ENCODE results near the gene PGM2. TPM values are rescaled to one million over a fixed set of nuclear protein-coding genes. Genes with fewer than 3 reads are reported as not detected.

The PGM2 gene
- total RNA-seq, 2 experiments from 2014 or later: 10.7 to 11.8 TPM

DNA sequence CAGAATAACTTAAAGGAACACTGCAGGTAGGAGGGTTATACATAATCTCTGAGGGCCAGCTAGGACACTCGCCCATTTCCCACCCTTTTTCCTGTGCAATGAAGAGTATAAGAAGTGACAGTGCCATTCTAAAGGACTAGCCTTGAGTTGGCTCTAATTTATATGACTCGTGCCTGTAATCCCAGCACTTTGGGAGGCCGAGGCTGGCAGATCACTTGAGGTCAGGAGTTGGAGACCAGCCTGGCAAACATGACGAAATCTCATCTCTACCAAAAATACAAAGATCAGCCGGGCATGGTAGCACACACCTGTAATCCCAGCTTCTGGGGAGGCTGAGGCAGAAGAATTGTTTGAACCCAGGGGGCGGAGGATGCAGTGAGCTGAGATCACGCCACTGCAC, 68.8 kb downstream of the PGM2 start:
- Histone ChIP-seq H3K27me3 (ENCODE audit: control insufficient read depth in 1 of 2, insufficient read depth in 2 of 2, low read length in 2 of 2) (no peaks in the 10 kb centered on the region), H3K4me3 (ENCODE audit: low read length) (no peak overlapping the region), H3K27ac (ENCODE audit: low read depth in 1 of 2, low read length in 2 of 2) (no peak overlapping the region), H3K36me3 (ENCODE audit: insufficient read depth, low read length) (peaks cover 8% of the 10 kb centered on the region), H3K4me1 (ENCODE audit: insufficient read depth, low read length) (peaks cover 31% of the 10 kb centered on the region), H3K9me3 (ENCODE audit: control insufficient read depth in 1 of 2, insufficient read depth in 1 of 2, low read length in 2 of 2) (no peaks in the 10 kb centered on the region)
- Mint-ChIP-seq H3K4me1 (ENCODE audit: low read depth) (peaks cover 70% of the 10 kb centered on the region), H3K27ac (no peak overlapping the region), H3K4me3 (no peak overlapping the region), H3K9me3 (no peaks in the 10 kb centered on the region), H3K36me3 (ENCODE audit: low read depth) (peaks cover 21% of the 10 kb centered on the region), H3K27me3 (no peaks in the 10 kb centered on the region)
- no peak for DNase-seq
- no peak for ATAC-seq (ENCODE audit: poor library complexity)
- POLR2A ChIA-PET: no interaction called here
- intact Hi-C loops (cut with DNase I, micrococcal nuclease): no loop called here
- CTCF ChIA-PET: no interaction called here
- TF ChIP-seq, protein P1, sequence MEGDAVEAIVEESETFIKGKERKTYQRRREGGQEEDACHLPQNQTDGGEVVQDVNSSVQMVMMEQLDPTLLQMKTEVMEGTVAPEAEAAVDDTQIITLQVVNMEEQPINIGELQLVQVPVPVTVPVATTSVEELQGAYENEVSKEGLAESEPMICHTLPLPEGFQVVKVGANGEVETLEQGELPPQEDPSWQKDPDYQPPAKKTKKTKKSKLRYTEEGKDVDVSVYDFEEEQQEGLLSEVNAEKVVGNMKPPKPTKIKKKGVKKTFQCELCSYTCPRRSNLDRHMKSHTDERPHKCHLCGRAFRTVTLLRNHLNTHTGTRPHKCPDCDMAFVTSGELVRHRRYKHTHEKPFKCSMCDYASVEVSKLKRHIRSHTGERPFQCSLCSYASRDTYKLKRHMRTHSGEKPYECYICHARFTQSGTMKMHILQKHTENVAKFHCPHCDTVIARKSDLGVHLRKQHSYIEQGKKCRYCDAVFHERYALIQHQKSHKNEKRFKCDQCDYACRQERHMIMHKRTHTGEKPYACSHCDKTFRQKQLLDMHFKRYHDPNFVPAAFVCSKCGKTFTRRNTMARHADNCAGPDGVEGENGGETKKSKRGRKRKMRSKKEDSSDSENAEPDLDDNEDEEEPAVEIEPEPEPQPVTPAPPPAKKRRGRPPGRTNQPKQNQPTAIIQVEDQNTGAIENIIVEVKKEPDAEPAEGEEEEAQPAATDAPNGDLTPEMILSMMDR (IDR thresholded peaks at IDR 0.05): no peak

DNA sequence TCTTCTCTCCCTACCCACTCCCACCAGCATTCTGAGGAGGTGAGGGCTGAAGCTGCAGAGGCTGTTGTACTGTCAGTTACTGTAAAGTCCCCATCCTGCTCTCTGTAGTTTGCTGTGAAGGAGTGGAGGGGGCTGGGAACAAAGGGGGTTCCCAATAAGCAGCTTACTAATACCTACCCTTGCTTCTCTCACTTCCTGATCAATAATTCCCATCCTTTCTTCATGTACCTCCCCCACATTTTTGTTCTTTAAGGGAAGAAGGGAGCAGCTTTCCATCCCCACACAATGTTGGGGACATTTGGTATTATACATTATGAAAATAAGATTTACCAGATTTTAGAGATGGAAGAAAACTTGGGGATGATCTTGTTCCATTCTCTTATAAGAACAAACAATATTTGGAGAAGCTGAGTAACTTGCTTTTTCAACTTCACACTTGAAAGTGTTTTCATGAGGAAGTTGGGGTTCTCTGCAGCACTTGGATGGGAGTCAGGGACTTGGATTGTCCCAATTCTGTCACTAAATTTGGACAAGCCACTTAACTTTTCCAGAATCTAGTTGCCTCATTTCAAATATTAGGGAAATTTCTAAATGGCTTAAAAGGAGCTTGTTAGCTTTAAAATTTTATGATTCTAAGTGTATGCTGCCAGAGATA, 69.8 kb downstream of the PGM2 start:
- Histone ChIP-seq H3K27ac (ENCODE audit: low read depth in 1 of 2, low read length in 2 of 2) (no peak overlapping the region), H3K9me3 (ENCODE audit: control insufficient read depth in 1 of 2, insufficient read depth in 1 of 2, low read length in 2 of 2) (no peaks in the 10 kb centered on the region), H3K4me1 (ENCODE audit: insufficient read depth, low read length) (peaks cover 26% of the 10 kb centered on the region), H3K4me3 (ENCODE audit: low read length) (no peak overlapping the region), H3K36me3 (ENCODE audit: insufficient read depth, low read length) (peaks cover 8% of the 10 kb centered on the region), H3K27me3 (ENCODE audit: control insufficient read depth in 1 of 2, insufficient read depth in 2 of 2, low read length in 2 of 2) (no peaks in the 10 kb centered on the region)
- no peak overlapping the region for H3K27ac Mint-ChIP-seq
- TF ChIP-seq, protein P1 (IDR thresholded peaks at IDR 0.05): no peak
- ChIA-PET POLR2A (interaction anchor here (1.5 kb wide), 1 partner anchor 70 kb away, joined by 3 read pairs; the partner anchor contains the start of gene PGM2), CTCF (interaction anchor here (1.0 to 1.2 kb wide), 2 partner anchors 74 to 86 kb away, joined by 3 to 4 read pairs; no protein-coding TSS in a partner anchor)
- intact Hi-C loops (cut with DNase I, micrococcal nuclease): no loop called here
- H3K4me1 Mint-ChIP-seq (ENCODE audit: low read depth): peaks cover 75% of the 10 kb centered on the region
- no peaks in the 10 kb centered on the region for H3K27me3 Mint-ChIP-seq
- H3K36me3 Mint-ChIP-seq (ENCODE audit: low read depth): peaks cover 27% of the 10 kb centered on the region
- no peak overlapping the region for H3K4me3 Mint-ChIP-seq
- DNase-seq (no peak), ATAC-seq (ENCODE audit: poor library complexity) (no peak)
- no peaks in the 10 kb centered on the region for H3K9me3 Mint-ChIP-seq

DNA sequence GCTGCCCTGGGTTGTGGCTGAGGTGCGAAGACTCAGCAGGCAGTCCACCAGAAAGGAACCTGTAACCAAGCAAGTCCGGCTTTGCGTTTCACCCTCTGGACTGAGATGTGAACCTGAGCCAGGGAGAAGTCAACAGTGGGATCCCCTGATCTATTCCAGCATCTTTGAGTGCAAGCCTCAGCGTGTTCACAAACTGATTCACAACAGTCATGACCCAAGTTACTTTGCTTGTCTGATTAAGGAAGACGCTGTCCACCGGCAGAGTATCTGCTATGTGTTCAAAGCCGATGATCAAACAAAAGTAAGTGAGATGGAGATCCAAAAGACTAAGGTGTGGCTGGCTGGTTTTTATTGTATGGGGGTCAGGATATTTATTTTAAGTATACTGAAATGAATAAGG, 75.7 kb downstream of the PGM2 start:
- Mint-ChIP-seq H3K4me3 (no peak overlapping the region), H3K9me3 (no peaks in the 10 kb centered on the region), H3K36me3 (ENCODE audit: low read depth) (peaks cover 66% of the 10 kb centered on the region), H3K27me3 (no peaks in the 10 kb centered on the region), H3K4me1 (ENCODE audit: low read depth) (peaks cover 71% of the 10 kb centered on the region), H3K27ac (no peak overlapping the region)
- H3K27ac ChIP-seq (ENCODE audit: low read depth in 1 of 2, low read length in 2 of 2): no peak overlapping the region
- no peaks in the 10 kb centered on the region for H3K9me3 ChIP-seq (ENCODE audit: control insufficient read depth in 1 of 2, insufficient read depth in 1 of 2, low read length in 2 of 2)
- no peak overlapping the region for H3K4me3 ChIP-seq (ENCODE audit: low read length)
- CTCF ChIA-PET: no interaction called here
- H3K4me1 ChIP-seq (ENCODE audit: insufficient read depth, low read length): peaks cover 3% of the 10 kb centered on the region
- DNase-seq (no peak), ATAC-seq (ENCODE audit: poor library complexity) (no peak)
- TF ChIP-seq, protein P1 (IDR thresholded peaks at IDR 0.05): no peak
- POLR2A ChIA-PET: no interaction called here
- intact Hi-C loops (cut with DNase I, micrococcal nuclease): no loop called here
- H3K27me3 ChIP-seq (ENCODE audit: control insufficient read depth in 1 of 2, insufficient read depth in 2 of 2, low read length in 2 of 2): no peaks in the 10 kb centered on the region
- peaks cover 40% of the 10 kb centered on the region for H3K36me3 ChIP-seq (ENCODE audit: insufficient read depth, low read length)

Data from CD4-positive, alpha-beta T cell (primary cell).